GM19324 (cell line): ENCODE results near the gene GALNT13.

ENCODE experiments used
- ATAC-seq: cut with Tn5 transposase; IDR thresholded peaks from one replicate; pipeline ENCODE4 v1.9.1; 2021; ENCODE audit warnings: mild to moderate bottlenecking, moderate library complexity; ENCODE audit not compliant: unreplicated experiment, low FRiP score

Gene GALNT13

GRCh38 chr2:154203206-154203605 is 331.5 kb downstream of the GALNT13 start:
- ATAC-seq, result no peak

DNA sequence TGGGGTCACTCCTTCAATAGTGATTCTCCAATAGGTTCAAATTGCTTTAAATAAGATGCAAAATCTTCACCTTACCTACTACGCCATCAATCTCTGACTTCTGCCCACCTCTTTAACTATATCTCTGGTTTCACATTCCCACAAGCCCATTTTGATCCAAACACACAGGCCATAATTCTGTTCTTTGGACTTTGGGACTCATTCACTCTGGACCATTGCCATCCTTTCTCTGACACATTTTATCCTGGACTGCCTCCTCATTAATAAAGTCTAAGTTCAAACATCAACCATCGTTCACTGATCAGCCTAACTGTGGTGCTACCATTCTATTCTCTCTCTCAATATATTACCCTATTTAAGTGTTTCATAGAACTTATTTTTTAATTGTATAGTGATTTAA is 332.2 kb downstream of the GALNT13 start:
- no peak for ATAC-seq

DNA sequence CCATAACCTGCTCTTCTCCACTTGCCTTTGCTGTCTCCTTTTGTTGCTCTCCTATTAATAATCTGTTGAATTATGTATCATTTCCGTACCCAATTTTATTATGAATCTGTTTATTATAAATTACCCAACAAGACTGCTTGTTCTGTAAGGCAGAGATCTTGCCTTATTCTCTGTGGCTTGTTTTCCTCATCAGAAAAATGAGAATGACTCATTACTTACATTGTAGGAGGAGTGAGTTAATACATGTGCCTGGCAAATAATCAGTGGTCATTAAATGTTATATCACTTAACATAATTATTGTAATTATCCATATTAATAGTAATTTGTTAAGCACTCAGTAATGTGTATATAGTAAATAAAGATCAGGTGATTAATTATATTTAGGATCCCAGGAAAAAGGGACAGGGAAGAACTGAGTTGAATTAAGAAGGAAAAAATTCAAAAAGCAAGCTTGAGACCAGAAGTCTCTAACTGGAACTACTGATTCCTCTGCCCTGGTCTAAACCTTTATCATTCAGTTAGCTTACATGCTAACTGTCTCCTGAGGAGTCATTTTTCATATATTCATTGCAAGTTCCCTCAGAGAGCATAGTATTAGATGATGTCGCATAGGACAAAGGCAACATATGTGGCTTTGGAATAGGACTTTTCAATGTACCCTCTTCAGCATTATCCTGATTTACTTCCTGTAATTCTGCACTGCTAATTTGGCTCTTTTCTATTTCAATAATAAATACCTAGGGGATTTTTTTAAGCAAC is 335.7 kb downstream of the GALNT13 start:
- ATAC-seq, result no peak

- ATAC-seq, result no peak
Measured at GRCh38 chr2:154223726-154224125, 352.0 kb downstream of the GALNT13 start.

DNA sequence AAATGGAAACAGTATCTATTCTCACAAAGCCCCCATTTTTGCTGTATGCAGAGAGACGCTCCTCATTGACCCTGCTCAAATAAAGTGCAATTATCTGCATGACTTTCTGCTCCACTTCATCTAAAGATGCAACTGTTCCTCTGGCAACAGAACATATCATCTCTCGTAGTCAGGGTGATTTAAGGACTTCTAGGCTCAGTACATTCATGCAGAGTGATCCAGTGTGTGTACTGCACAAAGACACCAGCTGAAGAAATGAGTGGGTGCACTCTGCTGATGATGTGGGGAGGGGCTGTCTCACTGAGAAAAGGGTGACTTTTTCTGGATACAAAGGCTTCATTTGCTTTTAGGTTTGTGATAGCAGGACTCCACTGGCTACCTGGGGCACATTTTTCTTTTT is 355.2 kb downstream of the GALNT13 start:
- no peak for ATAC-seq

- ATAC-seq, result no peak
Measured at GRCh38 chr2:154228566-154229280, 357.0 kb downstream of the GALNT13 start.

GRCh38 chr2:154229966-154230365 is 358.2 kb downstream of the GALNT13 start:
- ATAC-seq, result no peak

DNA sequence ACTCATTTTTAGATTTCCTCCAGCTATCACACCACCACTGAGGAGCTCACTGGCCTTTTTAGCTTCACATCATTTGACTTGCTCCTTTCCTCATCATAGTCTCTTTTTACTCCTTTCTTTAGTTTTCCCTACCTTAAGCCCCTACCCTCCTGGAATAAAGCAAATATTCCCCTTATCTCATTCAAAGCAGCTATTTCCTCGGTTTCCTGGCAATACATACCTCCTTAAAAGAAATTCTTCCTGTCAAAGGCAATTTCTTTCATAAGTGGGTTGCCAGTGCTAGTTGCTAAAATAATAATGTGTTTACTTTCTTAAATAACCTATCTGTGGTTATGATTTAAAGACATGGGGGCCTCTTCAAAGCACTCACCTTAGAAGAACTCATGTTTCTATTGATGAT is 359.3 kb downstream of the GALNT13 start:
- no peak for ATAC-seq

DNA sequence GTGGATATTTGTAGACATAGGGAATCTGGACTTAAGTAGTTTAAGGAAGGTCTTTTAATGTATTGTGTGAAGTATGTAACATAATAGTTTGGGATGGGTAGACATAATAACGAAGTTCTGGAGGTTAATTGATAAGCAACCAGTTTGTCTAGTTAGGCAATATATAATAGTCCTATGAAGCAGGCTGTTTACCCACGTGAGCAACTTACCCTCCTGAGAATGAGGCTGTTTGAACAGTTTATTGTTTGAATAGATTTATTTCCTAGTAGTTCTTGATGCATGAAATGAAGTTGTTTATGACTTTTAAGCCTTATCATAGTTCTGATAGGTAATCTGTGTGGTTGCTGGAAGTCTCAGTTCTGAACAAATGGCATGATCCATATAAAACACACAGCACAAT is 361.5 kb downstream of the GALNT13 start:
- no peak for ATAC-seq

DNA sequence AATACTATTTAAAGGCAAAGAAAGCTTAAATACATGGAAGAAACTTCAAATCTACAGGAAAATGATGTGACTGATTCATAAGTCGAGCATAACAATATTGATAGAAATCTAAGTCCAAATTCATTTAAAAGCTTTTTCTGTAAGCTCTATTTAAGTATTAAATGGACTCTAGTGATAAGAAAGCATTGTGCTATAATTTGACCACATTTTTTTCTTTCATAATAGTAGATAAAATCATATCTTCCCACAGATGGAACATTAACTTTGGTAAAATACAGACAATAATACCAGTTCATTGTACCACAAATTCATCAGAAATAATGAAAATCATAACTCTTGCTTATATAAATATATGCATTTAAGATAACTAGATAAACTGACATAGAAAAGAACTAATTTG is 366.5 kb downstream of the GALNT13 start:
- no peak for ATAC-seq

DNA sequence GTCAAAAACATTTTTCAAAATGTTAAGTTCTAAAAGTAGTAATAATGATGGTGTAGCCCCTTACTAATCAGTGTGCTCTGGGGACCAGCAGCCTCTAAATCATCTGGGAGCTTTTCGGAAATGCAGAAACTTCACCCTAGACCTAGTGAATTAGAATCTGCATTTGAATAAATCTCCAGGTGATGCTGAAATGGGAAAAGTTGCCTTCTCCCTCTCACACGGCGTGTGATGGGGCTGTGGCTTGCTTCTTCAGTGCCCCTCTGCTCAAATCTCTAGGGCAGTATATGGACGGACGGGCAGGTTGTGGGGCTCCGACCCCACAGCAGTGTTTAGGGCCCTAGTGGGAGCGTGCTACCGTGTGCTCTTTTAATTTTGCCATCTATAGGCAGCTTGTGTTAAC is 368.6 kb downstream of the GALNT13 start:
- no peak for ATAC-seq

DNA sequence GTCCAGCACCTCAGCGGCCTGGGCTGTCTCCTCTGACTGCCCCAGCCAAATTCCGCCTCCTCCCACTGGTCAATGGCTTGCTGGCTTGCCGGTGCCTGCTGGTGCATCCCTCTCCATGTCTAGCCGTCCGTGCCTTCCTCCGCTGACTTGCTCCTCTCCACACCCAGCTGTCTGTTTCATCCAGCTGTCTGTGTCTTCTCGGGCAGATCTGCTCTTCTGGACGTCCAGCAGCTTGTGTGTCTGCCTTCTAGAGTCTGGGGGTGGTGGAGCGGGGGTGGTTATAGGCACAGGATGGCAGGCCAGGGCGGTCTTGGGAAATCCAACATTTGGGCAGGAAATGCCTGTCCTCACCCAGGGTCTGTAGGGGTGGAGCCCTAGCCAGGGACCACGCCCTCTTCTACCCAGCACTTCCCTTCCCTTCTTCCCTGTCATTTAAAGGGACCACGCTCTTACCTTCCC is 369.2 kb downstream of the GALNT13 start:
- no peak for ATAC-seq

DNA sequence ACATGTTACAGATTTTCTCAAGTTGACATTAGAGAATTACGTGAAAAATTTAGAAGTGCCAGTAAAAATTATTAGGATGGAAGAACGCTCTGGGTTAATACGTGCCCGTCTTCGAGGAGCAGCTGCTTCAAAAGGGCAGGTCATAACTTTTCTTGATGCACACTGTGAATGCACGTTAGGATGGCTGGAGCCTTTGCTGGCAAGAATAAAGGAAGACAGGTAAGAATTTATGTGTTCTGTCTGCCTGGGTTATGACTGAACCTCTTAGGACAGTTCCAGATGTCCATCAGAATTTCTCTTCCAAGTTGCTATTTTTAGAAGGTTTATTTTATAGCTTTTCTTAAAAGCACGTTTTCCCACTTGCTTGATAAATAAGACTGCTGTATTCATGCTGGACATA is 371.0 kb downstream of the GALNT13 start:
- ATAC-seq, result no peak

- no peak for ATAC-seq
Measured at GRCh38 chr2:154243685-154244084, 372.0 kb downstream of the GALNT13 start.

- ATAC-seq, result no peak
Measured at GRCh38 chr2:154244932-154245331, 373.2 kb downstream of the GALNT13 start.

DNA sequence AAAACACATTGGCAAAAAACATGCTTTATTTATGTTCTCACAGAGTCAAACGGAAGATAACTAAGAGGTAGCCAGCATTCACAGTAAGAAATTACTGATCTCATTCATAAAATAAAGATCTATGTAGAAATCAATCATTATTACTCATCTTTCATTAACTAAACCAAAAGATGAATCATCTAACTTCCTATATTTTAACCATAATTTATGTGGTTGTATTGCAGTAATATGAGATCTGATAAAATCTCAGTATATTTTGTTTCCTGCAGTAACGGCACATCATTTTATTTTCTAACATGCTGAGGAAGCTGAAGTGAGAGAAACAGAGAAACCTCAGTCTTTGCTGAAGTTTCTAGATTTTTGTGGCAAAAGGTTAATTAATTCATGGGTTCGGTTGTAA is 375.8 kb downstream of the GALNT13 start:
- no peak for ATAC-seq

DNA sequence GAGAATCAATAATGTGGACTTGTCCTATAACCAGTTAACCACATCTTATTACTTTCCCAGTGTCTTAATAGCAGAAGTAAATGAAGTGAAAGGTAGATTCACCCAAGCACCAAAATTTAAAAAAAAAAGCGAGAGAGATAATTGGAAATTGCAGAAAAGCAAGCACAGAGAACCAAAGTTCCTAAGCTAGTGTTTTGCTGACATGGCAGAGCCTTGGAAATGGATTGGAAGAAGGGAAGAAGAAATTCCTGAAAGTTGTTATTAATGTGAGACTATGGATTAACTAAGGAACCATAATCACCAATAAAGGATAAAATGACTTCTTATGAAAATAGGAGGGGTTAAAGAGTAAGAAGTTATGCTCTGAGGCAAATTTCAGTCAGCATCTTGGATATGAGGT is 384.4 kb downstream of the GALNT13 start:
- no peak for ATAC-seq

- ATAC-seq, result no peak
Measured at GRCh38 chr2:154259030-154259429, 387.3 kb downstream of the GALNT13 start.

GRCh38 chr2:154261473-154262027 is 389.8 kb downstream of the GALNT13 start:
- ATAC-seq, result no peak

DNA sequence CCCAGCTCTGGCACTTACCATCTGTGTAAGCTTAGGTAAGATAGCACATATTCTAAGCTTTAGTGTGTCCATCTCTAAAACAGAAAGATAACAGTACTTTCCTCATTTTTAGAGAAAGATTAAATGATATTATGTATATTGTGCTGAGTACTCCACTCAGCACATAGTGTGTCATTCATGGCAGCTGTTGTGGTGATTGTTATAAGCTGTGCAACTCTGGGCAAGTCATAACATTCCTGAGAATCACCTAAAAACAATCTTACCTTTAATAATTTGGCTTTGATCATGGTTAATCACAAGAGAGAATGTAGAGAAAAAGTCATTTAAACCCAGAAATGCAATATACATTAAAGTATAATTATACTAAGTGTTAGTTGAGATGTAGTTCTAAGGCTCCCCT is 391.5 kb downstream of the GALNT13 start:
- ATAC-seq, result no peak

- no peak for ATAC-seq
Measured at GRCh38 chr2:154264024-154264423, 392.3 kb downstream of the GALNT13 start.

- ATAC-seq, result no peak
Measured at GRCh38 chr2:154267983-154268382, 396.3 kb downstream of the GALNT13 start.
